ENCODE measurements around the gene NTRK1.

Gene NTRK1

DNA sequence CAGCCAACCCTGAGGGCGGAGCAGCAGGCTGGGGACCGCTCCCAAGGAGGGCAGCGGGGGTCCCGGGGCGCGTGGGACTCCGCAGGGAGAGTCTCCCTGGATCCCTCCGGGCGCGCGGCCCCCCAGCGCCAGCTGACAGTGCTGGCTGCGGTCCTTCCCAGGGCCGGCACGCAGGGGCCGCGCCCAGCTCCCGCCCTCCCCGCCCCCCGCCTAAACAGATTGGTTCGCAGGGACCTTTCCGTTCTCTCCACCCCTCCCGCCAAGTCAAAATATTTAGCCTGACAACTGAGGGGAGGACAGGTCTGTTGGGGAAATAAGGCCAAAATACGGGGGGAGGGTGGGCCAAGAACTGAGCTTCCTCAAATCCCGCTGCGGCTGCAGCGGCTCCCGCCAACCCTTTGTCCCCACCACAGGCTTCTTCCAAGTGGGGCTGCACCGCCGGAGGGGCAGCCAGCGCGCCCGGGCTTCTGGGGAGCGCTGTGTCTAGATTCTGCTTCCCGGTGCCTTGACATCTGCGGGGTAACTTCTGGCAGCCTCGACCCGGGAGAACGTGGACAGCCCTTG, 1.6 kb upstream of the NTRK1 start, which contains the start of gene INSRR:
Gene INSRR, minus strand, starts transcription at position 159 of the 564 bp plus-strand sequence. CDS start 496 bp downstream, outside the sequence.
- no peak for DNase-seq

DNA sequence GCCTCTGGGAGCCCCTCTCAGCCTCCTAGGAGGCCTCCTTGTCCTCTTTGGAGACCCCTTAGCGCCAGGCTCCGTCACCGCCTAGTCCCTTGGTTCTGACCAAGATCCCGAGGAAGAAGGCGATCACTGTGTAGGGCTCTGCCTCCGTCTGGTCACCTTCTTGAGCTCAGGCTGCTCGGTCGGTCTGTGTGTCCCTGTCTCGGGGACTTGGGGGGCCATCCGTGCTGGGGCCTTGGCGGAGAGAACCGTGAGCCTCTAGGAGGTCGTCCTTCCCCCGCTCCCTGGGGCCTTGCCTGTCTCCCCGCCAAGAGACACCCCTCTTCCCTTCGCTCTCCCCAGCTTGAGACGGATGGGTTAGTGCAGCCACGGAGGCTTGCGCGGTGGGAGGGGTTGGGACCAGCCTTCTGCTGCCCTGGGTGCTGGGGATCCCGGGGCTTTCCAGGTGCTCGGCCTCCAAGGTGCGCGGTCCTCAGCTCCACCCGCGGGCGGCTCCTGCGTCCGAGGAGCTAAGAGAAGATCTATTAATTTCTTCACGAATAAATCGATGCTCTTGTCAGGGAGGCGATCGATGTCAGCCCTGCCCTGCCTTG, 1.0 kb upstream of the NTRK1 start:
- DNase-seq = no peak

DNA sequence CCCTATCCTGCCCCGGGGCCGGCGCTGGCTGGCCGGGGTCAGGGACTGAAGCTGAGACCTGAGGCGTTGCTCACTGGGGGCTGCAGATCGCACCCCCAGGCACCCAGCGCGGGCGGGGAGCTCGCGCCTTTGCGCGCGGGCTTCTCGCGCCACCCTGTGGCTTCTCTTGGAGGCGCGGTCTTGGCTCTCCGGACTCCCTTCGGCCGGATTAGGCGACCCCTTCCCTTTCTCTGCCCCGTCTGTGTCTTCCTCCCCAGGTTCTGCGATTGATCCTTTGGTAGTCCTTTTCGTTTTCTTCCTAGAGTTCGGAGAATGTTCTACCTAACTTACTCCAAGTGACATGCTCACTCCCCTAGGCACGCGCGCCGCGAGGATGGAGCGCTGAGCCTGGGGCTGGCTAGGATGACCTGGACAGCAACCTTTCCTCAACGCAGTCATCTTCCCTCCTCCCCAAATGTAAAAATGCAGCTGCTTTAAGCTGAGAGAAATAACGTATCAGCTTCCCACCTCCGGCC, 495 bp upstream of the NTRK1 start:
- no peak for DNase-seq

DNA sequence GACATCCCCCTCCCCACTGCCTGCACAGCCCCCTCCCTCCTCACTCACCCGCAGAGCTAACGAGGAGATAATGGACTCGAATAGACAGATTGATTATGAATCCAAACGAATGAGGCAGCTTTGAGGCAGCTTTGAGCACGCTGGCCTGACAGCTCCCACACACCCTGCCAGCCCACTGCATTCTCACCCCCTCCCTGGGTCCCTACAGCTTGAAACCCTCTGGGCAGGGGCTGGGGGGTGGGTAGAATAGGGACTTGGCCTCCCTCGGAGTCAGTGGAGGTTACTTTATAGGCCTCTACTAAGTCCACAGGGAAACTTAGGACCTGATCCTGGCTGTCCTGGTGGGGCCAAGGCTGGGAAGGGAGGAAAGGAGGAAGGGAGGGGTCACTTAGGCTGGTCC, 1.9 kb downstream of the NTRK1 start:
- DNase-seq = no peak

DNA sequence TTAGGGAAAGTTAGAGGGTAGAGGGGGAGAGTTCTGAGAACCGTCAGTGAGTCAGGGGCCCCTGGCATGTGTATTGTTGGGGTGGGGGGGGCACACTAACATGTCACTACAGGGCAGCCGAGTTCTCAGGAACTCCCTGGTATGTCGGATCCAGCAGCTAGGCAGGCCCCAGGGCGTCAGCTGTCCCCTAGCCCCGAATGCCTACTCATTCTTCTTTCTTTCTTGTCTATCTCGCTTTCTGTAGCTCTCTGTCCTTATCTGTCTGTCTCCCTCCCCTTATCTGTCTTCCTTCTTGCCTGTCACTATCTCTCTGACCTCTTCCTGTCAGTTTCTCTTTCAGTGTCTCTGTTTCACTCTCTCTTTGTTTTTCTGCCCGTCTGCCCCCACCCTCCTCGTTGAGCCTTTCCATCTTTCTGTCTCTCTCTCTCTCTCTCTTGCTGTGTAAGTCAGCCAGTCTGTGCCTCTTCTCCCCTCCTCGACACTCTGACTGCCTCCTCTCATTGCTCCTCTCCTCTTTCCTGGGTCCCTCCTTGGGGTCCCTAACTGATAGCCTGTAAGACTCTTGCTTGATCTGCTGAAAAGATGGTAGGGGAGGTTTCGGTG, 2.4 kb downstream of the NTRK1 start:
- DNase-seq = no peak

DNA sequence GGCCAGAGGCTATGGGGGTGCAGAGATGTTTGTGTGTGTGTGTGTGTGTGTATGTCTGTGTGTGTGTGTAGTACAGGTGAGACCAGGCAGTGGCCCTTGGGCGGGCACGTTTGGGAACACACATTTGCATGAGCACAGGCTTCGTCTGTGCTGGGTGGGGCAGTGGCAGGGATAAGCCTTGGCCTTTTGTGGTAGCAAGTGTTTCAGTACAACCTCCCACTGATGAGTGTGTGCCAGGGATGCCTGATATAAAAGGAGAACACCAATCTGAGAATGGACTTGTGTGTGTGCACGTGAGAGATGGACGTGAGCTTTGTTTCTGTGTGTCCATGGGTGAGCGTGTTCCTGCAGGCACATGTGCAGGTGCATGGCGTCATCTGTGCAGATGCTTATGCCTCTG, 3.0 kb downstream of the NTRK1 start:
- DNase-seq = no peak

DNA sequence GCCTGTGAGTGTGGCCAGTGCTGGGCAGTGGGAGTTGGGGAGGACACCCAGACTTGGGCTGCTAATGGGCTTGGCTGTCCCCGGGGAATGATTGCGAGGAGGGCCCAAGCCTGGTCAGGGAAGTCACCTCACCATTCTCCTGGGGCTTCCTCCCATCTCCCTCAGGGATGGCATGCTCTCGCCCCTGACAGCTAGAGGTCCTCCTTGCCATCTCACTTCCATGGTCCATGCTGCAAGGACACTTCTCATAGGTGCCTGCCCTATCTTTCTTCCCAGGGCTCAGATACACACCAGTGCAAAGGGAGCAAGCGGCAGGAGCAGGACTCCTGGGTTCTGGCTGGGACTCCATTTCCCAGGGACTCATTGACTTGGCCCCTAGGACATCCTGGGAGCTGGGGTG, 4.1 kb downstream of the NTRK1 start:
- DNase-seq = no peak

DNA sequence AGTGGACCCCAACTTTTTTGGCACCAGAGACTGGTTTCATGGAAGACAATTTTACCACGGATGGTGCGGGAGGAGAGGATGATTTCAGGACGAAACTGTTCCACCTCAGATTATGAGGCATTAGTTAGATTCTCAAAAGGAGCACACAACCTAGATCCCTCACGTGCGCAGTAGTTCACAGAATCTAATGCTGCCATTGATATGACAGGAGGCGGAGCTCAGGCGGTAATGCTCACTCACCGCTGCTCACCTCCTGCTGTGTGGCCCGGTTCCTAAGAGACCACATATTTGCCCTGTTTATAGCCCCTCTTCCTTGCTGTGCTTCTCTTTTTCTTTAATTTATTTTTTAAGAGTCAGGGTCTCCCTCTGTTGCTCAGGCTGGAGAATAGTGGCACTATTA, 4.6 kb downstream of the NTRK1 start:
- DNase-seq = no peak

DNA sequence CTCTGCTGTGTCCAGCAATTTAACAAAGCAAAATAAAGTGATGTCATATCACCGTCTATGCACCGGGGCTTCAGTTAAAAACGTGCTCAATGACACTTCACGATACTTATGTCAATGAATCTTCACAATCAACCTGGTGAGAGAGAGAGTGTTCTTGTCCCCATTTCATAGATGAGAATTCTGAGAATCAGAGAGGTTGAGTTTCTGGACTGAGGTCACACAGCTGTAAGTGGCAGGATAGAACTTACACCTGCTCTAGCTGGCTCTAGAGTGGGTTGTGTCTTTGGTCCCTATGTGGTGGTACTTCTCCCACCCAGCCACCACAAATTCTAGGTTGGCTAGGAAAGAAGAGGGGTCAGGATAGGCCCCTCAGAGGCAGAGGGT, 5.2 kb downstream of the NTRK1 start:
- no peak for DNase-seq

DNA sequence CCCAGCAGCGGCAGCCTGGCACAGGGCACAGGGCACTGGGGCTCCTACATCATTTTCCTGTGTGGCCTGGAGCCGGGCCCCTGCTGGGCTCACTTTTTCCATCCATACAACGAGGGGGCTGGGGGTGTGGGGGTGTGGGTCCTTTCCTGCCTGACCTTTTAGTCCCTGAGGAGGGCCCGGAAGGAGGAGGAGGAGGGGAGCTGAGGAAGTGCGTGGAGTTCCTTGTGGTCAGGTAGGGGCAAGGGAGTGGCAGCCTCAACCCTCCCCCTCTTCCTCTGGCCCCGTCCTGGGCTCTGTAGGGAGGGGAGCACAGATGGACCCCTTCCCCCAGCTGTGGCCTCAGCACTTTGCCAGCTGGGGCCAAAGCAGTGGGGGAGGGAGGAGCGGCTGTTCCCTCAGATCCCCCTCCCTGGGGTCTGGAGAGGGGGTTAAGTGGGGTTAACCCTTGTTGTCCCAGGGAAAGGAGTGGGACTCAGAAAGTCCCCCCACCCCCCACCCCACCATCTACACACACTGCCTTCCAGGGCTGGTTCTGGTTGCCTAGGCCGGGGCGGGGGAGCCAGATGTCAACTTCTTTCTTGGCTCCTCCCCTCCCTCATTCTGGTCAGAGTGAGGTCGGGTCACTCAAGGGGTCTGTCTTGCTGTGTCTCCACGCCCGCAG, 5.7 kb downstream of the NTRK1 start:
- DNase-seq = no peak

DNA sequence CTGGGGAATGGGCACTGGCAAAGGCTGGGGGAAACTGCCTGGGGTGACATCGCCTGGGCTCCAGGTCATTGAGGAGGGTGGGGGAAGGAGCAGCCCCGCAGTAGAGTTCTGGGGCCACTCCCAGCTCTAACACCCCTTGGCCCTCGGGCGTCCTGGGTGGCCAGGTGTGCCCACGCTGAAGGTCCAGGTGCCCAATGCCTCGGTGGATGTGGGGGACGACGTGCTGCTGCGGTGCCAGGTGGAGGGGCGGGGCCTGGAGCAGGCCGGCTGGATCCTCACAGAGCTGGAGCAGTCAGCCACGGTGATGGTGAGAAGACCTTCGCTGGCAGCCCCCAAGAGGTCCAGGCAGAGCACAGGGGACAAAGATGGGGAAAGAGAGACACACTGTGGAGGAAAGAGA, 7.7 kb downstream of the NTRK1 start:
- DNase-seq = no peak

DNA sequence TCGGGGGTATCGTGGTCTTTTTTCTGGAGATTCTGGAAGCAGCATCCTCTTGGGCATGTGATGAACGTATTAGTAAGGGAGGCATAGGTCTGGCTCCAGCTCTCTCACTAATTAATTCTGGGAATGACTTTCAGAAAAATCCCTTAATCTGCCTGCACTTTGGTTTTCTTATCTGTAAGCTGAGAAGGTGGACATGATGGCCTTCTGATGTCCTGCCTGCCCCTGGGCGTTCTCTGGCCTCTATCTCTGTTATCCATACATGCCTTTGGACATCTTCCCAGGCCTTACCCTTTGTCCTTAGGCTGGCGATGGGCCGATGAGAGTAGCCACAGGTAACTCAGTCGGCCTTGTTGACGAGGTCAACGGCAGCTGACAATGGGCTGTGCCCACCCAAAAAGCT, 8.8 kb downstream of the NTRK1 start:
- no peak for DNase-seq

DNA sequence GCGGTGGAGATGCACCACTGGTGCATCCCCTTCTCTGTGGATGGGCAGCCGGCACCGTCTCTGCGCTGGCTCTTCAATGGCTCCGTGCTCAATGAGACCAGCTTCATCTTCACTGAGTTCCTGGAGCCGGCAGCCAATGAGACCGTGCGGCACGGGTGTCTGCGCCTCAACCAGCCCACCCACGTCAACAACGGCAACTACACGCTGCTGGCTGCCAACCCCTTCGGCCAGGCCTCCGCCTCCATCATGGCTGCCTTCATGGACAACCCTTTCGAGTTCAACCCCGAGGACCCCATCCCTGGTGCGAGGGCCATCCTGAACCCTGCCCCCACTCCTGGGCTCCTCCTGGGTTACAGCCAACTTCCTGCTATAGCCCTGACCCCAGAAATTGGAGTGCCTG, 13.0 kb downstream of the NTRK1 start:
- no peak for DNase-seq

DNA sequence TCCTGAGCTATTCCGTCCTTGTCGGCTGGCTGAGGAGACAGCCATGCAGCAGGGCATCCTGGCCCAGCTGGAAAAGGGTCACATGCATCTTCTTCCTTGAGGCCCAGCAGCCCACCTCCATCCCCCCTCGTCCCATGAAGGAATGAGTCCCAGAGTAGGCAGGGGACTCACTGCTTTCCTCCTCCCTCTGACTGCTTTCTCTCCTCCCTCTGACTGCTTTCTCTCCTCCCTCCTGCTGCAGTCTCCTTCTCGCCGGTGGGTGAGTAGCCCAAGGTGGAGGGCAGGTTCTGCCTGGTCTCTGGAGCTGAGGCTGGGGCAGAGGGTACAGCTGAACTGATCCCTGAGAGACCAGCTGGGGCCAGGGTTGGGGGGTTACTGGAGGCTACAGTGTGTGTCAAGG, 13.5 kb downstream of the NTRK1 start:
- no peak for DNase-seq

DNA sequence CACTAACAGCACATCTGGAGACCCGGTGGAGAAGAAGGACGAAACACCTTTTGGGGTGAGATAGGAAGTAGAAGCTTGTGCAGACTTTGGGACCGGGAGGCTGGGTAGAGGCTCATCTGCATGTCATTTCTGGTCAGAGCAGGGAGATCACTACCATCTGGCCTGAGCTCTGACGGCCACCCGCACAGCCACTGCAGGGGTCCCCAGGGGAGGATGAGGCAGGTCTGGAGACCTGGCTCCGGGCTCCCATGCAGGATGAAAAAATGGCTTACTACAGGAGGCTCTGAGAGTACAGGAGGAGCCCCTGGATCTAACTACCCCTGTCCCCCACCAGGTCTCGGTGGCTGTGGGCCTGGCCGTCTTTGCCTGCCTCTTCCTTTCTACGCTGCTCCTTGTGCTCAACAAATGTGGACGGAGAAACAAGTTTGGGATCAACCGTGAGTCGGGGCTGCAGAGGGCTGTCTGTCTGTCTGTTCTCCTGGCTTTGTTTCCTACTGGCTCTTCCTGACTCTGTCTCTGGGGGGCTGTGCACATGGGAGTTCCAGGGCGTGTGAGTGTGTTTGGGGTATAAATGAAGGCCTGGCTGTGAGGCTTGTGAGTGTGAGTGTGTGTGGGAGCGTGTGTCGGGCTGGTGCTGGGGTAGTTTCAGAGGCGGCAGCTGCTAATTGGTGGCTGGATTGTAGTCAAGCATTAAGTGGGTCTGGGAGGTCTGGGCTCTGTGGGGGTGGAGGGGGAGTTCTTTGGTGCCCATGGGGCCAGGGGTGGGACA, 14.1 kb downstream of the NTRK1 start:
- DNase-seq = no peak

DNA sequence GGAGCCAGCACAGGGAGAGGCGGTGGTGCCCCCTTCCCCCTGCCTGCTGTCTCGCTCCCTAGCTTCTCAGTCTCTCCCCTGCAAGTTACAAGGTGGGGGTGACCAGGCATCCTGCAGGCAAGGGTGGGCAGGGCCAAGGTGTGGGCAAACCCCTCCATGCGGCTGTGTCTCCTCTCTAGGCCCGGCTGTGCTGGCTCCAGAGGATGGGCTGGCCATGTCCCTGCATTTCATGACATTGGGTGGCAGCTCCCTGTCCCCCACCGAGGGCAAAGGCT, 14.6 kb downstream of the NTRK1 start:
- no peak for DNase-seq

DNA sequence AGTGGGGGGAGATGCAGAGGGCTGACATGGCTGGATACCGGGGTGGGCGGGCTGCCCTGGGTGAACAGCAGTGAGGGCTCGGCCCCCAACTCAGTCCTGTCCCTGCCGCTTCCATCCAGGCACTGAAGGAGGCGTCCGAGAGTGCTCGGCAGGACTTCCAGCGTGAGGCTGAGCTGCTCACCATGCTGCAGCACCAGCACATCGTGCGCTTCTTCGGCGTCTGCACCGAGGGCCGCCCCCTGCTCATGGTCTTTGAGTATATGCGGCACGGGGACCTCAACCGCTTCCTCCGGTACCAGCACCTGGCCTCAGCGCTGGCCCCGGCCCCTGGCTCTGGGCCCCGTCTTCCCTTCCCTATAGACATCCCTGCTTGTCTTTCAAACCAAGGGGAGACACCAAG, 15.6 kb downstream of the NTRK1 start:
- DNase-seq = no peak

DNA sequence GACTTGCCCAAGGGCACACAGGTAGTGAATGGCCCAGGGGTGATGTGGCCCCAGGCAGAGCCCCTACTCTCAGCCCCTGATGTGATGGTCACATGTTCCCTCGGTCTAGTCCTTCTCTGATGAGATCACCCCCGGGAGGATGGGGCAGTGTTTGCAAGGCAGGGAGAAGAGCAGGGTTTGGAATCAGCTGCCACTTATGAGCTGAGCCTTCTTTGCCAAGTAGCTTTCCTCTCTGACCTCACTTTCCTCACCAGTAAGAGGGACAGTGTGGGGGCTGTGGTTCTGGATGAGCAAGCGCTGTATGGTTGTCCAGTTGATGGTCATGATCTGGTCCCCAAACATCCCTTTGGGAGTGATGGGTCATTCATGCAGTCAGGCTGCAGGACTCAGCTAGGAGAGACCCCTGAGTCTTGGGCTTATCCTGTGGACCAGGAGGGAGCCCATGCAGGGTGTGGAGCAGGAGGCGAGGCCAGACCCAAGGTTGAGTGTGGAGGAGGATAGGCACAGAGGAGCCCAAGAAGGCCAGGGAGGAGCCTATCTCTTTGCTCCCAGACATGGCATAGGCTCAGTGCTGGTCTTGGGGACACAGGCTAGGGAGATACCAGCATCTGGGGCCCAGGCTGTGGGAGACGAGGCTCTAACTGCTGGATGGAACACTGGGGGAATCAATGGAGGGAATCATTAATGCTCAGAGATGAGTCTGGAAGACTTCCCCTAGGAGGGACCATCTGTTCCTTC, 16.9 kb downstream of the NTRK1 start:
- DNase-seq = no peak

DNA sequence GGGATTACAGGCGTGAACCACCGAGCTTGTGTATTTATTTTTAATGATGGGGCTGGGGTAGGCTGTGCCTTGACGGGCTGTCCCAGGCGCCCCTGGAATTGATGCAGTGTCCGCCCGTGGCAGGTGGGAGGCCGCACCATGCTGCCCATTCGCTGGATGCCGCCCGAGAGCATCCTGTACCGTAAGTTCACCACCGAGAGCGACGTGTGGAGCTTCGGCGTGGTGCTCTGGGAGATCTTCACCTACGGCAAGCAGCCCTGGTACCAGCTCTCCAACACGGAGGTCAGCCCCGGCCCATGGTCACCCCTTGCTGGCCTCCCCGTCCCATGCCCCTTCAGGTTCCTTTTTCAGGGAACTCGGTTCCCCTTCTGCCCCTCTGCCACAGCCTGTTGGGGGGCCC, 19.2 kb downstream of the NTRK1 start:
- no peak for DNase-seq

DNA sequence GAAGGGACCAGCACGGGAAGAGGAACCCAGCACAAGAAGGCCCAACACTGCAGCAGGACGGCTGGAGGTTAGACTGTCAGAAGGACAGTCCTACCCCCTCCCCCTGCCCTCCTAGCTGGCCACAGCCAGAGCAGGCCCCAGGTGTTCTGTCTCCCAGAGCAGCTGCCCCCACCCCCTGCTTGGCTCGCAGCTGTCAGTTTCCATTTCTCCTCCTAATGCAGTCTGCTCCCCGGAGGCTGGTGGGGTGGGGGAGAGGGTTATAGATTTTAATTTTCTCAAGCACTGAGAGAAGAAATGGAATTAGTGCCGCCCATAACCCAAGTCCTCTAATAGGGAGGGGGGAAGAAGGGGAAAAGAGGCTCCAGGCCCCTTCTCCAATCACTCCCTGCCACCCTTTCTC, 19.8 kb downstream of the NTRK1 start:
- no peak for DNase-seq

DNA sequence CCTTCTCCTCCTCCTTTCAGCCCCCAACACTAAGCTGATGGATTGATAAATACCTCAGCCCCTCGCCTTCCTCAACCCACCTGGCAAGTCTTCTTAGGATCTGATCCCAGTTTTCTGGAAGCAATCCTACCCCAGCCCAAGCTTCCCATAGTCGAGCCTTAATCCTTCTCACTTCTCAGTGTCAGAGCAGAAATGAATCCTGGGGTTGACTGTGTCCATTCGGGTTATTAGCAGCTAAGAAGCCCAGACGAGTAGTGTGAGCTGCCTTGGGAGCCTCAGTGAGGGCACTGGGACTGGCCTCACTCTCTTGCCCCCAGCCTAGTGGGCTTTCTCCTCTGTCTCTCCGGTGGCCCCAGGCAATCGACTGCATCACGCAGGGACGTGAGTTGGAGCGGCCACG, 20.4 kb downstream of the NTRK1 start:
- no peak for DNase-seq

DNA sequence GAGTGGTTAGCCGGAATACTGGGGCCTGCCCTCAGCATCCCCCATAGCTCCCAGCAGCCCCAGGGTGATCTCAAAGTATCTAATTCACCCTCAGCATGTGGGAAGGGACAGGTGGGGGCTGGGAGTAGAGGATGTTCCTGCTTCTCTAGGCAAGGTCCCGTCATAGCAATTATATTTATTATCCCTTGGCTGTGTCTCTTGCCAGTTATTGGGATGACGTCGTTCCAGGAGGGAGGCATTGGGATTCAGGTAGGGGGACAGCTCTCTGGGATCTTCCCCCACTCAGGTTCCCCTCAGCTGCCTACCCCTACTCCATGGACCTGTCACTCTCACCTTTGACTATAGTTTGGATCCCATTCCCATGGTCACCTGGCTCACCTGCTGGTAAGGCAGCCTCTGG, 21.0 kb downstream of the NTRK1 start:
- no peak for DNase-seq

DNA sequence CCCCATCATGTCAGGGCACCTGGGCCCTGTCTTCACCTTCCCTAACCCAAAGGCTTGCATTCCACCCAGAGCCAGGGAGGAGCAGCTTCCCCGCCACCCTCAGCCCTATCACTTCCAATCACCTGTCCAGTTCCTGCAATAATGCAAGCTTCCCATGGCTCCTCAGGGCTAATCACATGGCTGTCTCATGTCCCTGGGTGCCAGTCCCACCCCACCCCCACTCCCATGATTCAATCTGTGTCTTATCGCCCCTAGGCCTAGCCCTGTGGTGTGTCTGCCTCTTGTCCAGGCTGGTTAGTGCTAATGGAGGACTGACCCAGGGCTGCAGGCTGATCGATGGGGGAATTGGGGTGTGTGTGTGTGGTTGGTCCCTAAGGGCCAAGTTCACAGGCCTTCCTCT, 21.9 kb downstream of the NTRK1 start:
- DNase-seq = no peak
